A172 (cell line): ENCODE data around the gene SLC25A21. TPM values are rescaled to one million over a fixed set of nuclear protein-coding genes. Genes with fewer than 3 reads are reported as not detected.
A peak's percentile ranks its signal among the peaks of the same experiment; 100 is the strongest.

ENCODE experiments used
- DNase-seq: peaks from one replicate; pipeline ENCODE4 v3.0.0-alpha.2; 2015; ENCODE audit warnings: low spot score
- total RNA-seq: library from RNA; depleted of rRNA; stranded (reverse); fragments of >200 nt; shearing (Covaris generic); gene quantifications from 2 replicates; pipeline ENCODE4 v1.2.3, GENCODE V29; 2014; rRNA removed

SLC25A21 gene
- total RNA-seq, 1 experiment from 2014 or later, result 0.22 TPM

- DNase-seq, result peak; percentile 4
Observed at GRCh38 chr14:36652542-36653201, 519.7 kb downstream of the SLC25A21 start.

GRCh38 chr14:36649872-36650650, 522.3 kb downstream of the SLC25A21 start:
- DNase-seq, result no peak

- DNase-seq, result no peak
Observed at GRCh38 chr14:36647824-36648753, 524.3 kb downstream of the SLC25A21 start.

GRCh38 chr14:36647417-36647823, 525.0 kb downstream of the SLC25A21 start:
- no peak for DNase-seq

- no peak for DNase-seq
Observed at GRCh38 chr14:36646664-36647416, 525.6 kb downstream of the SLC25A21 start.

GRCh38 chr14:36633580-36633979, 538.8 kb downstream of the SLC25A21 start:
- DNase-seq, result no peak

Other genes with a start within 250 kb of the SLC25A21 start
- not detected in 2 replicates for gene MIPOL1, start 25.3 kb upstream of the SLC25A21 start, total RNA-seq